HepG2 (cell line): ENCODE measurements around the gene CRYBA1. TPM values are rescaled to one million over a fixed set of nuclear protein-coding genes. Genes with fewer than 3 reads are reported as not detected.

ENCODE experiments used
- ADNP ChIP-seq: sonication (generic); formaldehyde crosslinking; IDR thresholded peaks from 2 replicates; pipeline ENCODE4 v1.4.0; 2020; ENCODE audit warnings: missing genetic modification reagents
- ATF4 ChIP-seq, 2 experiments: fragments of 450-650 bp in 1 of 2; sonication (generic) in 1 of 2; formaldehyde crosslinking; IDR thresholded peaks; 2 replicates each; pipeline versions ENCODE4 v1.5.0 to v1.8.0; 2020 to 2022; ENCODE audit warnings: mild to moderate bottlenecking in 1 of 2, missing genetic modification reagents in 1 of 2
- ELF3 ChIP-seq: IDR thresholded peaks from 2 replicates; pipeline ENCODE4 v1.6.1; 2016; ENCODE audit warnings: missing genetic modification reagents, missing compliant biosample characterization
- NR2C2 ChIP-seq: sonication (generic); formaldehyde crosslinking; IDR thresholded peaks from 2 replicates; pipeline ENCODE4 v1.4.0; 2020; ENCODE audit warnings: missing genetic modification reagents, mild to moderate bottlenecking, moderate library complexity, borderline replicate concordance
- RAD21 ChIP-seq: fragments of 450-650 bp; formaldehyde crosslinking; IDR thresholded peaks from 2 replicates; pipeline ENCODE4 v1.5.0; 2020; ENCODE audit warnings: mild to moderate bottlenecking
- SALL2 ChIP-seq: sonication (generic); formaldehyde crosslinking; IDR thresholded peaks from 2 replicates; pipeline ENCODE4 v1.8.1; 2023; ENCODE audit warnings: mild to moderate bottlenecking, missing genetic modification reagents, inconsistent platforms
- SETDB1 ChIP-seq: sonication (generic); formaldehyde crosslinking; IDR thresholded peaks from 2 replicates; pipeline ENCODE4 v1.5.1; 2020; ENCODE audit warnings: missing genetic modification reagents, mild to moderate bottlenecking, borderline replicate concordance
- ZFP82 ChIP-seq: sonication (generic); formaldehyde crosslinking; IDR thresholded peaks from 2 replicates; pipeline ENCODE4 v1.5.1; 2020; ENCODE audit warnings: mild to moderate bottlenecking, missing genetic modification reagents, borderline replicate concordance
- ZNF282 ChIP-seq: fragments of 450-650 bp; IDR thresholded peaks from 2 replicates; pipeline ENCODE4 v1.6.1; 2018; ENCODE audit not compliant: partially characterized antibody
- ZNF543 ChIP-seq: sonication (generic); formaldehyde crosslinking; IDR thresholded peaks from 2 replicates; pipeline ENCODE4 v1.4.0; 2020; ENCODE audit warnings: mild to moderate bottlenecking, missing genetic modification reagents
- polyA plus RNA-seq, 8 experiments: library from polyadenylated mRNA; depleted of rRNA in 3 of 8; stranded (reverse) in 7 of 8; unstranded in 1 of 8; fragments of >200 nt; fragmentation: Illumina TruSeq in 4 of 8; extraction: Trizol in 4 of 8; gene quantifications; 2 replicates each; pipeline versions ENCODE4 v1.2.1 to v1.2.3, GENCODE V29; 2011 to 2016; ENCODE audit warnings: low read depth in 4 of 8, missing spikeins in 1 of 8, mixed read lengths in 1 of 8; ENCODE audit not compliant: insufficient read depth in 1 of 8
- total RNA-seq, 5 experiments: library from RNA; depleted of rRNA; stranded (reverse); fragments of >200 nt; fragmentation: Illumina TruSeq; extraction: Trizol; gene quantifications; 2 replicates each; pipeline ENCODE4 v1.2.3, GENCODE V29; 2016; ENCODE audit warnings: low read depth in 1 of 5
- TF ChIP-seq, protein P1 (sequence below), 2 experiments: sonication (generic) in 1 of 2; formaldehyde crosslinking in 1 of 2; IDR thresholded peaks; 2 replicates each; pipeline versions ENCODE4 v1.6.1 to v1.9.0; 2014 to 2022; ENCODE audit warnings: antibody characterized with exemption in 1 of 2, borderline replicate concordance in 1 of 2, inconsistent platforms in 1 of 2, low read depth in 1 of 2, missing genetic modification reagents in 1 of 2
- TF ChIP-seq, protein P2 (sequence below): sonication (generic); formaldehyde crosslinking; IDR thresholded peaks from 2 replicates; pipeline ENCODE4 v1.4.0; 2020; ENCODE audit warnings: missing genetic modification reagents, borderline replicate concordance
- TF ChIP-seq, protein P3 (sequence below): sonication (generic); formaldehyde crosslinking; IDR thresholded peaks from 2 replicates; pipeline ENCODE4 v1.4.0; 2020; ENCODE audit warnings: low read depth, mild to moderate bottlenecking, missing genetic modification reagents
- TF ChIP-seq, protein P4 (sequence below): sonication (generic); formaldehyde crosslinking; IDR thresholded peaks from 2 replicates; pipeline ENCODE4 v1.4.0; 2020; ENCODE audit warnings: missing genetic modification reagents, mild to moderate bottlenecking, borderline replicate concordance

Gene CRYBA1
- total and polyA plus RNA-seq, 2 of the 13 experiments (the other 11 are each of a cell fraction or from before 2014, with no cell fraction given), result not detected

DNA sequence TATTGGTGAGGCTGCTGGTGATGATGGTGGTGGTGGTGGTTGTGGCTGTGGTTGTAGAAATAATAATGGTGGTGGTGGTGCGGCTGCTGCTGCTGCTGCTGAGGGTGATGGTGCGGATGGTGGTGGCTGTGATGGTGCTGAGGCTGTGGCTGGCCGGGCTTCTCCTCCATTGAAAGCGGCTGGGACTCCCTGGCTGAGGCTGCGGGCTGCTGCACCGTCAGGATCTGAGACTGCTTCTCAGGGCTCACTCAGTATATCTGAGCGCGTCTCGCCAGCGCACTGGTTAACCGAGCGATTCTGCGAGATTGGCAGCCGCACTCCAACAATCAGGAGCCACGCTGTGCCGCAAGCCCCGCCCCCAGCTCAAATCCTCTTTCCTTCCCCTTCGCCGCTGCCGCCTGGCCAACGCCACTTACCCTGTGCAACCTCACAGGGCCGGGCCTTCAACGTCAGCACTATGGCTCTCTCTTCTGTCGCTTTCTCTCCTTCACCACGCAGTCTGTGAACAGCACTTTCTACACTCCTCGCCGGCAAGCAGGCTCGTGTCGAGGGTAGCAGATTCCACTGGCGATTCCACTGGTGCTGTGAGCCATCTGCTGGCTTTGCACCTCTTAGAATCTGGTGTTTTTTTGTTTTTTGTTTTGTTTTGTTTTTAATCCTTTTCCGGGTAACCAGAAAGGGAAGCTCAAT is 47.4 kb downstream of the CRYBA1 start, which contains the start of gene NUFIP2 (continued):
- TF ChIP-seq, protein P1, sequence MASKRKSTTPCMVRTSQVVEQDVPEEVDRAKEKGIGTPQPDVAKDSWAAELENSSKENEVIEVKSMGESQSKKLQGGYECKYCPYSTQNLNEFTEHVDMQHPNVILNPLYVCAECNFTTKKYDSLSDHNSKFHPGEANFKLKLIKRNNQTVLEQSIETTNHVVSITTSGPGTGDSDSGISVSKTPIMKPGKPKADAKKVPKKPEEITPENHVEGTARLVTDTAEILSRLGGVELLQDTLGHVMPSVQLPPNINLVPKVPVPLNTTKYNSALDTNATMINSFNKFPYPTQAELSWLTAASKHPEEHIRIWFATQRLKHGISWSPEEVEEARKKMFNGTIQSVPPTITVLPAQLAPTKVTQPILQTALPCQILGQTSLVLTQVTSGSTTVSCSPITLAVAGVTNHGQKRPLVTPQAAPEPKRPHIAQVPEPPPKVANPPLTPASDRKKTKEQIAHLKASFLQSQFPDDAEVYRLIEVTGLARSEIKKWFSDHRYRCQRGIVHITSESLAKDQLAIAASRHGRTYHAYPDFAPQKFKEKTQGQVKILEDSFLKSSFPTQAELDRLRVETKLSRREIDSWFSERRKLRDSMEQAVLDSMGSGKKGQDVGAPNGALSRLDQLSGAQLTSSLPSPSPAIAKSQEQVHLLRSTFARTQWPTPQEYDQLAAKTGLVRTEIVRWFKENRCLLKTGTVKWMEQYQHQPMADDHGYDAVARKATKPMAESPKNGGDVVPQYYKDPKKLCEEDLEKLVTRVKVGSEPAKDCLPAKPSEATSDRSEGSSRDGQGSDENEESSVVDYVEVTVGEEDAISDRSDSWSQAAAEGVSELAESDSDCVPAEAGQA (IDR thresholded peaks at IDR 0.05; ENCODE audit: low read depth), result peak; percentile 71; the same call in 1 of the 2 replicates
- TF ChIP-seq, protein P1 (CRISPR knock-in tag; IDR thresholded peaks at IDR 0.05; ENCODE audit: borderline replicate concordance), result no peak
- TF ChIP-seq NR2C2, result no peak; the same call in none of the 2 replicates
- peak; percentile 61; the same call in 1 of the 2 replicates for TF ChIP-seq ZNF543
- TF ChIP-seq, protein P2, sequence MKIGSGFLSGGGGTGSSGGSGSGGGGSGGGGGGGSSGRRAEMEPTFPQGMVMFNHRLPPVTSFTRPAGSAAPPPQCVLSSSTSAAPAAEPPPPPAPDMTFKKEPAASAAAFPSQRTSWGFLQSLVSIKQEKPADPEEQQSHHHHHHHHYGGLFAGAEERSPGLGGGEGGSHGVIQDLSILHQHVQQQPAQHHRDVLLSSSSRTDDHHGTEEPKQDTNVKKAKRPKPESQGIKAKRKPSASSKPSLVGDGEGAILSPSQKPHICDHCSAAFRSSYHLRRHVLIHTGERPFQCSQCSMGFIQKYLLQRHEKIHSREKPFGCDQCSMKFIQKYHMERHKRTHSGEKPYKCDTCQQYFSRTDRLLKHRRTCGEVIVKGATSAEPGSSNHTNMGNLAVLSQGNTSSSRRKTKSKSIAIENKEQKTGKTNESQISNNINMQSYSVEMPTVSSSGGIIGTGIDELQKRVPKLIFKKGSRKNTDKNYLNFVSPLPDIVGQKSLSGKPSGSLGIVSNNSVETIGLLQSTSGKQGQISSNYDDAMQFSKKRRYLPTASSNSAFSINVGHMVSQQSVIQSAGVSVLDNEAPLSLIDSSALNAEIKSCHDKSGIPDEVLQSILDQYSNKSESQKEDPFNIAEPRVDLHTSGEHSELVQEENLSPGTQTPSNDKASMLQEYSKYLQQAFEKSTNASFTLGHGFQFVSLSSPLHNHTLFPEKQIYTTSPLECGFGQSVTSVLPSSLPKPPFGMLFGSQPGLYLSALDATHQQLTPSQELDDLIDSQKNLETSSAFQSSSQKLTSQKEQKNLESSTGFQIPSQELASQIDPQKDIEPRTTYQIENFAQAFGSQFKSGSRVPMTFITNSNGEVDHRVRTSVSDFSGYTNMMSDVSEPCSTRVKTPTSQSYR (CRISPR knock-in tag), result peak; percentile 44; the same call in 1 of the 2 replicates
- no peak for TF ChIP-seq SETDB1
- TF ChIP-seq, protein P3, sequence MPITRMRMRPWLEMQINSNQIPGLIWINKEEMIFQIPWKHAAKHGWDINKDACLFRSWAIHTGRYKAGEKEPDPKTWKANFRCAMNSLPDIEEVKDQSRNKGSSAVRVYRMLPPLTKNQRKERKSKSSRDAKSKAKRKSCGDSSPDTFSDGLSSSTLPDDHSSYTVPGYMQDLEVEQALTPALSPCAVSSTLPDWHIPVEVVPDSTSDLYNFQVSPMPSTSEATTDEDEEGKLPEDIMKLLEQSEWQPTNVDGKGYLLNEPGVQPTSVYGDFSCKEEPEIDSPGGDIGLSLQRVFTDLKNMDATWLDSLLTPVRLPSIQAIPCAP (CRISPR knock-in tag), result no peak
- TF ChIP-seq ZNF282, result no peak
- 0 out of 2 replicates have a peak, but pooled peaks have one; percentile 2 for TF ChIP-seq RAD21 (CRISPR knock-in tag)
- TF ChIP-seq ELF3 (CRISPR knock-in tag), result peak; percentile 91
- peak; percentile 61; the same call in 1 of the 2 replicates for TF ChIP-seq SALL2 (CRISPR knock-in tag)
- TF ChIP-seq ATF4 (CRISPR knock-in tag; IDR thresholded peaks at IDR 0.05), result peak in 1 of 2 experiments; percentile 63; a peak in 2 of 4 replicates
- TF ChIP-seq, protein P4, sequence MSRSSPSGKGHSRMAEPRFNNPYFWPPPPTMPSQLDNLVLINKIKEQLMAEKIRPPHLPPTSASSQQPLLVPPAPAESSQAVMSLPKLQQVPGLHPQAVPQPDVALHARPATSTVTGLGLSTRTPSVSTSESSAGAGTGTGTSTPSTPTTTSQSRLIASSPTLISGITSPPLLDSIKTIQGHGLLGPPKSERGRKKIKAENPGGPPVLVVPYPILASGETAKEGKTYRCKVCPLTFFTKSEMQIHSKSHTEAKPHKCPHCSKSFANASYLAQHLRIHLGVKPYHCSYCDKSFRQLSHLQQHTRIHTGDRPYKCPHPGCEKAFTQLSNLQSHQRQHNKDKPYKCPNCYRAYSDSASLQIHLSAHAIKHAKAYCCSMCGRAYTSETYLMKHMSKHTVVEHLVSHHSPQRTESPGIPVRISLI (CRISPR knock-in tag), result no peak
- TF ChIP-seq ZFP82 (CRISPR knock-in tag), result no peak
- TF ChIP-seq ADNP (CRISPR knock-in tag), result no peak
